SK-N-SH treated with all-trans-retinoic acid at 6 μM for 48 hours (cell line): ENCODE results near the gene RHCG.

Experiments
- ARNTL ChIP-seq: fragments of 450-650 bp; formaldehyde crosslinking; IDR thresholded peaks from 2 replicates; pipeline ENCODE4 v1.5.0; 2020; ENCODE audit warnings: low read depth, mild to moderate bottlenecking, moderate library complexity, borderline replicate concordance
- BACH2 ChIP-seq: fragments of 250-450 bp; sonication (Bioruptor Pico); IDR thresholded peaks from 2 replicates; pipeline ENCODE4 v1.9.0; 2021; ENCODE audit warnings: mild to moderate bottlenecking, borderline replicate concordance
- CREB5 ChIP-seq: fragments of 250-450 bp; sonication (Bioruptor Pico); IDR thresholded peaks from 2 replicates; pipeline ENCODE4 v1.5.1; 2020; ENCODE audit warnings: low read depth, mild to moderate bottlenecking, moderate library complexity
- GLIS3 ChIP-seq: fragments of 250-450 bp; sonication (Bioruptor Pico); IDR thresholded peaks from 2 replicates; pipeline ENCODE4 v1.5.0; 2020; ENCODE audit warnings: mild to moderate bottlenecking, moderate library complexity
- PATZ1 ChIP-seq: fragments of 250-450 bp; sonication (Bioruptor Pico); IDR thresholded peaks from 2 replicates; pipeline ENCODE4 v1.8.0; 2020; ENCODE audit warnings: mild to moderate bottlenecking, moderate library complexity, borderline replicate concordance
- POU6F1 ChIP-seq: fragments of 250-450 bp; sonication (Bioruptor Pico); IDR thresholded peaks from 2 replicates; pipeline ENCODE4 v1.8.0; 2021; ENCODE audit warnings: low read depth, mild to moderate bottlenecking, moderate library complexity, borderline replicate concordance
- SNAI2 ChIP-seq: fragments of 250-450 bp; sonication (Bioruptor Pico); IDR thresholded peaks from 2 replicates; pipeline ENCODE4 v1.5.0; 2020; ENCODE audit warnings: mild to moderate bottlenecking, moderate library complexity
- ZC3H10 ChIP-seq: fragments of 250-450 bp; sonication (Bioruptor Pico); IDR thresholded peaks from 2 replicates; pipeline ENCODE4 v1.5.1; 2021; ENCODE audit warnings: mild to moderate bottlenecking, moderate library complexity
- ZFP3 ChIP-seq: fragments of 250-450 bp; sonication (Bioruptor Pico); IDR thresholded peaks from 2 replicates; pipeline ENCODE4 v1.5.0; 2020; ENCODE audit warnings: mild to moderate bottlenecking, moderate library complexity
- ZFP30 ChIP-seq: fragments of 450-650 bp; formaldehyde crosslinking; IDR thresholded peaks from 2 replicates; pipeline ENCODE4 v1.5.0; 2022; ENCODE audit warnings: mild to moderate bottlenecking, moderate library complexity
- ZNF8 ChIP-seq: fragments of 450-650 bp; formaldehyde crosslinking; IDR thresholded peaks from 2 replicates; pipeline ENCODE4 v1.5.0; 2020; ENCODE audit warnings: mild to moderate bottlenecking, moderate library complexity

- TF ChIP-seq PATZ1 (no peak), BACH2 (no peak), SNAI2 (CRISPR knock-in tag) (no peak), ZC3H10 (no peak), ZNF8 (no peak), ZFP30 (no peak), GLIS3 (CRISPR knock-in tag) (no peak), CREB5 (CRISPR knock-in tag) (no peak), ZFP3 (CRISPR knock-in tag) (no peak), ARNTL (CRISPR knock-in tag) (no peak), POU6F1 (CRISPR knock-in tag) (no peak)
Measured at GRCh38 chr15:89526601-89527441, 30.4 kb upstream of the RHCG start.
